HEK293 (cell line): ENCODE results near the gene SEC22A.

ENCODE experiments used
- CTCF ChIP-seq: fragments of 450-650 bp; formaldehyde crosslinking; IDR thresholded peaks from 2 replicates; pipeline ENCODE4 v1.5.1; 2016; ENCODE audit warnings: missing biosample characterization, missing genetic modification characterization
- TCF7L2 ChIP-seq: IDR thresholded peaks from 2 replicates; pipeline ENCODE4 v1.6.1; 2011; ENCODE audit warnings: low read depth, mild to moderate bottlenecking, inconsistent platforms, low read length, moderate library complexity, borderline replicate concordance
- ZBTB17 ChIP-seq: fragments of 450-650 bp; formaldehyde crosslinking; IDR thresholded peaks from 2 replicates; pipeline ENCODE4 v1.5.1; 2016; ENCODE audit warnings: missing biosample characterization, missing genetic modification characterization
- ZFP37 ChIP-seq: fragments of 450-650 bp; formaldehyde crosslinking; IDR thresholded peaks from 2 replicates; pipeline ENCODE4 v1.5.1; 2016; ENCODE audit warnings: missing biosample characterization, missing genetic modification characterization
- ZNF146 ChIP-seq: fragments of 450-650 bp; formaldehyde crosslinking; IDR thresholded peaks from 2 replicates; pipeline ENCODE4 v1.5.1; 2016; ENCODE audit warnings: missing biosample characterization, missing genetic modification characterization
- ZNF280D ChIP-seq: fragments of 450-650 bp; formaldehyde crosslinking; IDR thresholded peaks from 2 replicates; pipeline ENCODE4 v1.5.1; 2016; ENCODE audit warnings: missing biosample characterization, missing genetic modification characterization
- ZNF391 ChIP-seq: fragments of 450-650 bp; formaldehyde crosslinking; IDR thresholded peaks from 2 replicates; pipeline ENCODE4 v1.5.1; 2016; ENCODE audit warnings: low read depth, missing biosample characterization, missing genetic modification characterization, borderline replicate concordance
- ZNF514 ChIP-seq: fragments of 450-650 bp; formaldehyde crosslinking; IDR thresholded peaks from 2 replicates; pipeline ENCODE4 v1.5.1; 2016; ENCODE audit warnings: missing biosample characterization, missing genetic modification characterization
- ZNF549 ChIP-seq: fragments of 450-650 bp; IDR thresholded peaks from 2 replicates; pipeline ENCODE4 v1.5.1; 2018; ENCODE audit warnings: missing biosample characterization, missing genetic modification characterization, mild to moderate bottlenecking, inconsistent platforms, moderate library complexity

- no peak for TF ChIP-seq ZBTB17
- TF ChIP-seq TCF7L2: no peak
- no peak for TF ChIP-seq ZFP37 (tag by site-specific recombination)
- no peak for TF ChIP-seq ZNF514 (tag by site-specific recombination)
- no peak for TF ChIP-seq ZNF391 (tag by site-specific recombination)
- TF ChIP-seq ZNF280D (tag by site-specific recombination): no peak
- no peak for TF ChIP-seq ZNF146 (tag by site-specific recombination)
- TF ChIP-seq CTCF (tag by site-specific recombination): no peak
- no peak for TF ChIP-seq ZNF549 (tag by site-specific recombination)
Measured at GRCh38 chr3:123188058-123188457, 13.7 kb upstream of the SEC22A start.
